A673 (cell line): ENCODE data around the gene MUC22. TPM values are rescaled to one million over a fixed set of nuclear protein-coding genes. Genes with fewer than 3 reads are reported as not detected.
A peak's percentile ranks its signal among the peaks of the same experiment; 100 is the strongest.

Experiments used
- Bru-seq: library from RNA; stranded (reverse); fragments of 400-500 nt; gene quantifications from one replicate; lab custom pipeline; 2021; lab: Mats Ljungman, UMichigan
- BruChase-seq, 2 experiments: library from RNA; stranded (reverse); fragments of 400-500 nt; gene quantifications; one replicate each; lab custom pipeline; 2021; lab: Mats Ljungman, UMichigan
- BruUV-seq: library from RNA; stranded (reverse); fragments of 400-500 nt; replicated peaks from 2 replicates; lab custom pipeline; 2021; lab: Mats Ljungman, UMichigan
- CTCF ChIA-PET: fragments of 300-600 bp; sonication (Branson Sonifier 250); formaldehyde crosslinking; loops from one replicate; lab custom pipeline; 2022; ENCODE audit warnings: antibody characterized with exemption; lab: Charles Lee
- POLR2A ChIA-PET: fragments of 300-600 bp; sonication (Branson Sonifier 250); formaldehyde crosslinking; loops from one replicate; lab custom pipeline; 2022; ENCODE audit warnings: antibody characterized with exemption; ENCODE audit not compliant: low non-redundant PET; lab: Charles Lee
- DNase-seq: peaks from one replicate; pipeline ENCODE4 v3.0.0-alpha.2; 2015; ENCODE audit warnings: low spot score
- H3K27ac ChIP-seq: fragments of 200-600 bp; sonication (generic); 2 replicates; pipeline ENCODE4 v1.5.1; 2016; ENCODE audit warnings: mixed run types, low read depth, mild to moderate bottlenecking, mixed read lengths, antibody characterized with exemption, low read length; ENCODE audit not compliant: poor library complexity, severe bottlenecking
- H3K27me3 ChIP-seq: fragments of 200-600 bp; sonication (generic); replicated peaks from 2 replicates; pipeline ENCODE4 v1.6.1; 2017; ENCODE audit warnings: mixed run types, low read depth, mild to moderate bottlenecking, mixed read lengths, antibody characterized with exemption, low read length; ENCODE audit not compliant: insufficient read depth, poor library complexity
- H3K36me3 ChIP-seq: fragments of 200-600 bp; sonication (generic); 2 replicates; pipeline ENCODE4 v1.6.1; 2016; ENCODE audit warnings: mixed run types, mild to moderate bottlenecking, mixed read lengths, antibody characterized with exemption, low read length; ENCODE audit not compliant: insufficient read depth, poor library complexity, severe bottlenecking
- H3K4me1 ChIP-seq: fragments of 200-600 bp; sonication (generic); 2 replicates; pipeline ENCODE4 v1.6.1; 2017; ENCODE audit warnings: mixed run types, mild to moderate bottlenecking, mixed read lengths, antibody characterized with exemption, low read length; ENCODE audit not compliant: insufficient read depth, poor library complexity, severe bottlenecking
- H3K4me3 ChIP-seq: fragments of 200-600 bp; sonication (generic); 2 replicates; pipeline ENCODE4 v1.5.1; 2016; ENCODE audit warnings: low read depth, mixed run types, mild to moderate bottlenecking, mixed read lengths, low read length; ENCODE audit not compliant: poor library complexity, severe bottlenecking
- H3K9me3 ChIP-seq: fragments of 200-600 bp; sonication (generic); 2 replicates; pipeline ENCODE4 v1.6.1; 2016; ENCODE audit warnings: mixed run types, low read depth, mild to moderate bottlenecking, mixed read lengths, antibody characterized with exemption, low read length; ENCODE audit not compliant: poor library complexity, severe bottlenecking
- EZH2 ChIP-seq: fragments of 200-600 bp; sonication (generic); IDR thresholded peaks from 2 replicates; pipeline ENCODE4 v1.6.1; 2017; ENCODE audit warnings: borderline replicate concordance, low read depth, mild to moderate bottlenecking, mixed read lengths, antibody characterized with exemption, low read length; ENCODE audit not compliant: poor library complexity, severe bottlenecking
- intact Hi-C: fragments of 100-400 bp; cut with micrococcal nuclease; formaldehyde crosslinking; loops from one replicate; pipeline ENCODE4 v1.10.0; 2022; ENCODE audit not compliant: unreplicated experiment
- long read RNA-seq: library from polyadenylated mRNA; stranded (forward); transcript quantifications from one replicate; pipeline ENCODE4 v2.0.0, GENCODE V29; 2022
- total RNA-seq: library from RNA; stranded (reverse); gene quantifications from 2 replicates; pipeline ENCODE4 v1.2.3, GENCODE V29; 2021
- TF ChIP-seq, protein P1 (sequence below): fragments of 300-800, 200-600 bp; sonication (generic); conservative IDR thresholded peaks from 2 replicates; pipeline ENCODE4 v1.5.1; 2017; ENCODE audit warnings: low read depth, mild to moderate bottlenecking, antibody characterized with exemption, low read length, moderate library complexity, mixed read lengths

The MUC22 gene
- total RNA-seq (not detected in 2 replicates), Bru-seq, nascent RNA (percentile 7 among the genes with signal in this experiment), BruChase-seq, experiment 1, labeled RNA remaining after a 2-hour chase (percentile 4 among the genes with signal in this experiment), BruChase-seq, experiment 2, labeled RNA remaining after a 6-hour chase (percentile 6 among the genes with signal in this experiment)
- long read RNA-seq, partial matches to known transcripts = 0 of 2 reads
- long read RNA-seq, other reads (novel, unspliced or antisense) = 2 of 2 reads

DNA sequence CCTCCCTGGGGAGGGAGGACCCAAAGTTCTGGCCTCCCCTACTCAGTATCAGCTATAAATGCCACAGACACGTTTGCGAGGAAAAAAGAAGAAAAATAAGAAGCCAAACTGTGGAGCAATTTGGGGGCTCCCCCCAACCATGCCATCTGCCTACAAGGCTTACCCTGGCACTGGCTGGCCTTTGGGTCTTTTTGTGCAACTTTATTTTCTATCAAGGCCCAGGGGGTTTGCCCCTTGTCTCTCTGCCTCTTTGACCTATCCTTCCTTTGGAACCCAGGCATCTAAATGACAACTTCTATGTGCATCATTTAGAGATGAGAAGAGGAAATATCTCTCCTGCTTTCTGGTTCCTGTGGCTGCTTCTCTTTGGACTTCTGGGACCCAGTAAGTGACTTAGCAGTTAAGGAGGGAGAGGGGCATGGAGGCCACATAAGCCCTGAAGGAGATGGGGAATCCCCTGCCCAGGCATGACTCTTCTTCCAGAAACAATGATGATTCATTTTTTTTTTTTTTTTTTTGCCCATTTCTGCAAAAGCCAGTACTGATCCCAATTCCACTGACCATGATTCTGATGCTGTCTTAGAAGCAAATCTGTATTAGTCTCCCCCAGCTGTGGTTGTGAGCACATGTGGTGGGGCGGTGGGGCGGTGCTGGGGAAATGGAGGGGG is at the start of gene MUC22:
Gene MUC22 (plus strand): TSS at position 82 of the 668 bp plus-strand sequence. CDS start 233 bp downstream, at position 315.
- no peak within 1 kb of the TSS for H3K4me3 ChIP-seq
- no peak for TF ChIP-seq EZH2
- CTCF ChIA-PET = no interaction called here
- no peak within 1 kb of the TSS for H3K27ac ChIP-seq
- no peaks in the 10 kb centered on the region for H3K4me1 ChIP-seq
- no peaks in the 10 kb centered on the region for H3K27me3 ChIP-seq
- H3K36me3 ChIP-seq = no peaks in the 10 kb centered on the region
- intact Hi-C loops = no loop called here
- no TSS peak for BruUV-seq
- H3K9me3 ChIP-seq = peaks cover under 1% of the 10 kb centered on the region
- POLR2A ChIA-PET = no interaction called here
- DNase-seq = no peak

DNA sequence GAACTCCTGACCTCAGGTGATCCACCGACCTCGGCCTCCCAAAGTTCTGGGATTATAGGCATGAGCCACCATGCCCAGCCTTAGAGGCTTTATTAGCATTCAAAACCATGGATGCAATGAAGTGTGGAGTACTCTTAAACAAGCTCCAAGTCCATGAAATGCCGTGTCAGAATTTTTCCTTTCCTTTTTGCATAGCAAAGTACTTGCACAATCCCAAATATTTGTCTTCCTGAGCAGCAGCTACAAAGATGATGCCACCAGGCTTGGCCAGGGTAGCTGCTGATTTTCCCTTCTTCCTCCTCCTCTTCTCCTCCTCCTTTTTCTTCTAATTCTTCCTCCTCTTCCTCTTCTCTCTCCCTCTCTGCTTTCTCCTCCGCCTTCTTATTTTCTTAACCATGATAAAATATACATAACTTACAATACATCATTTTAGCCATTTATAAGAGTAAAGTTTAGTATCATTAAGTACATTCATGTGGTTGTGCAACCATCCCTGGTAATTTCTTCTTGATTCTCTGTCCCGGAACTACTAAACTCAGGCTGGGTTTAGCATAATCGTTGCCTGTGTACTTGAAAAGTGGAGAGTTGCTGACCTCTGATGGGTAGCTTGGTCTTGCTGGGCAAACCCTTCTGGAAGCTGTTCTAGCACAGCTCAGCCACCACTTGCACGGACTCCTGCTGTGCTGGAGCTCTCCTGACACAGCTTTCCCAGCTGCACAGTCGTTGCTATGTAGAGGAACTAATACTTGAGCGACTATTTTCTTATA is 49.2 kb upstream of the MUC22 start:
- no peak for TF ChIP-seq EZH2
- TF ChIP-seq, protein P1, sequence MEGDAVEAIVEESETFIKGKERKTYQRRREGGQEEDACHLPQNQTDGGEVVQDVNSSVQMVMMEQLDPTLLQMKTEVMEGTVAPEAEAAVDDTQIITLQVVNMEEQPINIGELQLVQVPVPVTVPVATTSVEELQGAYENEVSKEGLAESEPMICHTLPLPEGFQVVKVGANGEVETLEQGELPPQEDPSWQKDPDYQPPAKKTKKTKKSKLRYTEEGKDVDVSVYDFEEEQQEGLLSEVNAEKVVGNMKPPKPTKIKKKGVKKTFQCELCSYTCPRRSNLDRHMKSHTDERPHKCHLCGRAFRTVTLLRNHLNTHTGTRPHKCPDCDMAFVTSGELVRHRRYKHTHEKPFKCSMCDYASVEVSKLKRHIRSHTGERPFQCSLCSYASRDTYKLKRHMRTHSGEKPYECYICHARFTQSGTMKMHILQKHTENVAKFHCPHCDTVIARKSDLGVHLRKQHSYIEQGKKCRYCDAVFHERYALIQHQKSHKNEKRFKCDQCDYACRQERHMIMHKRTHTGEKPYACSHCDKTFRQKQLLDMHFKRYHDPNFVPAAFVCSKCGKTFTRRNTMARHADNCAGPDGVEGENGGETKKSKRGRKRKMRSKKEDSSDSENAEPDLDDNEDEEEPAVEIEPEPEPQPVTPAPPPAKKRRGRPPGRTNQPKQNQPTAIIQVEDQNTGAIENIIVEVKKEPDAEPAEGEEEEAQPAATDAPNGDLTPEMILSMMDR = no peak
- H3K9me3 ChIP-seq = no peaks in the 10 kb centered on the region
- peak; percentile 27 for DNase-seq
- H3K4me1 ChIP-seq = peaks cover 18% of the 10 kb centered on the region
- no TSS peak for BruUV-seq
- H3K4me3 ChIP-seq = no peak overlapping the region
- CTCF ChIA-PET = interaction anchor here (0.6 kb wide), 1 partner anchor 134 kb away, joined by 4 read pairs; no protein-coding TSS in a partner anchor
- POLR2A ChIA-PET = no interaction called here
- no peaks in the 10 kb centered on the region for H3K36me3 ChIP-seq
- H3K27me3 ChIP-seq = no peaks in the 10 kb centered on the region
- intact Hi-C loops = no loop called here
- no peak overlapping the region for H3K27ac ChIP-seq

DNA sequence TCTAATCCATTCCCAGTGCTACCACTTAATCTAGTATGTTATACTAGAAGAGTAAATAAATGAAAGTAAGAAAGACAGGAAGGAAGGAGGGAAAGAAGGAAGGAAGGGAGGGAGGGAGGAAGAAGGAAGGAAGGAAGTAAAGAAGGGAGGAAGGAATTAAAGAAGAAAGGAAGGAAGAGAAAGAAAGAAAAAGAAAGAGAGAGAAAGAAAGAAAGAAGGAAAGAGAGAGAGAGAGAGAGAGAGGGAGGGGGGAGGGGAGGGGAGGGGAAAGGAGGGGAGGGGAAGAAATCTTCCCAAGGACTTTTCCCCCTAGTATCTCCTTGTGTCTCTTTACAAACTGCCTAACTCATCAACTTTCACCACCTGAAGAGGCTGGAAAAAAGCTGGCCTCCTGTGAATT is 47.6 kb upstream of the MUC22 start:
- ChIA-PET CTCF (no interaction called here), POLR2A (no interaction called here)

More for the DNA sequence above, 47.6 kb upstream of the MUC22 start:
- H3K27ac ChIP-seq = no peak overlapping the region
- no peak overlapping the region for H3K4me3 ChIP-seq
- no peaks in the 10 kb centered on the region for H3K36me3 ChIP-seq
- intact Hi-C loops = no loop called here
- no peak for DNase-seq
- TF ChIP-seq, protein P1 = no peak
- no peak for TF ChIP-seq EZH2
- H3K27me3 ChIP-seq = no peaks in the 10 kb centered on the region
- H3K9me3 ChIP-seq = no peaks in the 10 kb centered on the region
- H3K4me1 ChIP-seq = peaks cover 10% of the 10 kb centered on the region
- no TSS peak for BruUV-seq
